ENCODE measurements around the gene NUP62. TPM values are rescaled to one million over a fixed set of nuclear protein-coding genes. Genes with fewer than 3 reads are reported as not detected.

Gene NUP62
- total and polyA plus RNA-seq, 12 donors = 13.2 to 48.1 (median 32.7) TPM

GRCh38 chr19:49859682-49860335, 69.5 kb downstream of the NUP62 start:
- DNase-seq (no peak), ATAC-seq (peak in 1 of 8 donors; percentile 8)
- Histone ChIP-seq H3K27ac (peak overlapping the region in 1 of 10 donors; percentile 4), H3K36me3 (peaks cover 0 to 98% (median 35%) of the 10 kb centered on the region in 9 donors), H3K9me3 (no peaks in the 10 kb centered on the region), H3K27me3 (no peaks in the 10 kb centered on the region), H3K4me1 (peaks cover 0 to 9% (median 4%) of the 10 kb centered on the region in 9 donors), H3K4me3 (no peak overlapping the region)
- intact Hi-C loops (cut with DNase I) = loop anchor here in 1 of 10 donors (10.0 kb wide), 1 partner anchor 345 kb away; the partner anchor contains the start of gene FCGRT
- TF ChIP-seq CTCF (IDR thresholded peaks at IDR 0.05) = no peak
- WGBS, 2 donors = 82 to 83% methylated on average over 22 of the region's 22 CpGs

GRCh38 chr19:49858088-49858985, 71.0 kb downstream of the NUP62 start:
- DNase-seq = no peak
- intact Hi-C loops (cut with DNase I) = no loop called here

GRCh38 chr19:49857838-49858087, 71.5 kb downstream of the NUP62 start:
- Histone ChIP-seq H3K27ac (no peak overlapping the region), H3K36me3 (peaks cover 0 to 86% (median 39%) of the 10 kb centered on the region in 9 donors)
- intact Hi-C loops (cut with DNase I) = no loop called here

More at GRCh38 chr19:49858088-49858985, 71.0 kb downstream of the NUP62 start:
- Histone ChIP-seq H3K36me3 (peaks cover 0 to 91% (median 39%) of the 10 kb centered on the region in 9 donors), H3K4me1 (peaks cover 0 to 17% (median 6%) of the 10 kb centered on the region in 9 donors), H3K4me3 (no peak overlapping the region), H3K9me3 (no peaks in the 10 kb centered on the region), H3K27me3 (no peaks in the 10 kb centered on the region), H3K27ac (no peak overlapping the region)
- 85% methylated on average over 35 to 37 of the region's 37 CpGs for WGBS, 2 donors
- peak in 2 of 8 donors; percentile 2 to 17 for ATAC-seq
- no peak for TF ChIP-seq CTCF (IDR thresholded peaks at IDR 0.05)

More at GRCh38 chr19:49857838-49858087, 71.5 kb downstream of the NUP62 start:
- H3K4me1 ChIP-seq = peaks cover 1 to 23% (median 11%) of the 10 kb centered on the region in 9 donors
- DNase-seq = no peak
- no peak for ATAC-seq
- H3K4me3 ChIP-seq = no peak overlapping the region
- WGBS, 2 donors = 81 to 83% methylated on average over 5 of the region's 5 CpGs
- TF ChIP-seq CTCF (IDR thresholded peaks at IDR 0.05) = no peak
- H3K9me3 ChIP-seq = no peaks in the 10 kb centered on the region
- H3K27me3 ChIP-seq = no peaks in the 10 kb centered on the region

Measured in heart right ventricle (tissue), 16 donors.